Sigmoid colon (tissue), 7 donors: Measurements from ENCODE around the gene TSHZ1. TPM values are rescaled to one million over a fixed set of nuclear protein-coding genes. Genes with fewer than 3 reads are reported as not detected.
A peak's percentile ranks its signal among the peaks of the same experiment; 100 is the strongest.

Source experiments
- DNase-seq: peaks from one replicate; pipeline ENCODE4 v3.0.0-alpha.2; 2019
- H3K27ac ChIP-seq, 4 donors: fragments of 200-600 bp; sonication (generic); one replicate each; pipeline ENCODE4 v1.5.1; 2016 to 2019; ENCODE audit warnings: mild to moderate bottlenecking in 1 of 4
- H3K27me3 ChIP-seq, 3 donors: fragments of 200-600 bp; sonication (generic); one replicate each; pipeline ENCODE4 v1.5.1; 2019; ENCODE audit warnings: mild to moderate bottlenecking in 1 of 3
- H3K36me3 ChIP-seq, 4 donors: fragments of 200-600 bp; sonication (generic); one replicate each; pipeline ENCODE4 v1.5.1; 2016 to 2019
- H3K4me1 ChIP-seq, 4 donors: fragments of 200-600 bp; sonication (generic); one replicate each; pipeline ENCODE4 v1.5.1; 2017 to 2019
- H3K4me3 ChIP-seq, 4 donors: fragments of 200-600 bp; sonication (generic); one replicate each; pipeline ENCODE4 v1.5.1; 2017 to 2019; ENCODE audit warnings: mild to moderate bottlenecking in 2 of 4, moderate library complexity in 1 of 4
- H3K9me3 ChIP-seq, 4 donors: fragments of 200-600 bp in 3 of 4; sonication (generic) in 3 of 4; one replicate each; pipeline versions ENCODE4 v1.5.1 to v1.6.1; 2013 to 2019
- CTCF ChIP-seq, 4 experiments: fragments of 450-650 bp in 3 of 4; fragments of 200-600 bp in 1 of 4; IDR thresholded peaks; one replicate each; pipeline ENCODE4 v1.5.1; 2016 to 2019; ENCODE audit warnings: antibody characterized with exemption in 4 of 4, mild to moderate bottlenecking in 3 of 4, moderate library complexity in 2 of 4
- EP300 ChIP-seq, 4 donors: sonication (generic); formaldehyde crosslinking; IDR thresholded peaks; one replicate each; pipeline ENCODE4 v1.6.1; 2017; ENCODE audit warnings: antibody characterized with exemption in 4 of 4
- POLR2A ChIP-seq, 2 donors: fragments of 450-650 bp; IDR thresholded peaks; one replicate each; pipeline ENCODE4 v1.6.1; 2016; ENCODE audit warnings: antibody characterized with exemption in 2 of 2, mild to moderate bottlenecking in 2 of 2, moderate library complexity in 2 of 2
- POLR2AphosphoS5 ChIP-seq, 4 donors: sonication (generic); formaldehyde crosslinking; IDR thresholded peaks; one replicate each; pipeline ENCODE4 v1.6.1; 2017; ENCODE audit warnings: antibody characterized with exemption in 4 of 4
- WGBS, 2 donors: extraction: QIAGEN DNeasy Blood & Tissue Kit; methylation state at CpG; one replicate each; pipeline ENCODE4 v1.1.7; 2013; 5-methylcytosine and 5-hydroxymethylcytosine counted together
- intact Hi-C: fragments of 100-400 bp; cut with DNase I; formaldehyde crosslinking; loops from one replicate; pipeline ENCODE4 v1.15.1; 2023
- polyA plus RNA-seq, 3 donors: library from polyadenylated mRNA; stranded (reverse); fragments of 200-250 nt; gene quantifications; one replicate each; pipeline ENCODE4 v1.2.3, GENCODE V29; 2013
- total RNA-seq, 4 donors: library from RNA; depleted of rRNA; stranded (reverse); fragments of >200 nt; gene quantifications; one replicate each; pipeline ENCODE4 v1.1.0, GENCODE V29; 2016
- donor health status: healthy with polysubstance abuse.
- donor health status: Bipolar disorder and iron deficiency.
- donor health status: healthy.

Gene TSHZ1
- total and polyA plus RNA-seq, 7 donors: 7.8 to 29.4 (median 23.0) TPM

DNA sequence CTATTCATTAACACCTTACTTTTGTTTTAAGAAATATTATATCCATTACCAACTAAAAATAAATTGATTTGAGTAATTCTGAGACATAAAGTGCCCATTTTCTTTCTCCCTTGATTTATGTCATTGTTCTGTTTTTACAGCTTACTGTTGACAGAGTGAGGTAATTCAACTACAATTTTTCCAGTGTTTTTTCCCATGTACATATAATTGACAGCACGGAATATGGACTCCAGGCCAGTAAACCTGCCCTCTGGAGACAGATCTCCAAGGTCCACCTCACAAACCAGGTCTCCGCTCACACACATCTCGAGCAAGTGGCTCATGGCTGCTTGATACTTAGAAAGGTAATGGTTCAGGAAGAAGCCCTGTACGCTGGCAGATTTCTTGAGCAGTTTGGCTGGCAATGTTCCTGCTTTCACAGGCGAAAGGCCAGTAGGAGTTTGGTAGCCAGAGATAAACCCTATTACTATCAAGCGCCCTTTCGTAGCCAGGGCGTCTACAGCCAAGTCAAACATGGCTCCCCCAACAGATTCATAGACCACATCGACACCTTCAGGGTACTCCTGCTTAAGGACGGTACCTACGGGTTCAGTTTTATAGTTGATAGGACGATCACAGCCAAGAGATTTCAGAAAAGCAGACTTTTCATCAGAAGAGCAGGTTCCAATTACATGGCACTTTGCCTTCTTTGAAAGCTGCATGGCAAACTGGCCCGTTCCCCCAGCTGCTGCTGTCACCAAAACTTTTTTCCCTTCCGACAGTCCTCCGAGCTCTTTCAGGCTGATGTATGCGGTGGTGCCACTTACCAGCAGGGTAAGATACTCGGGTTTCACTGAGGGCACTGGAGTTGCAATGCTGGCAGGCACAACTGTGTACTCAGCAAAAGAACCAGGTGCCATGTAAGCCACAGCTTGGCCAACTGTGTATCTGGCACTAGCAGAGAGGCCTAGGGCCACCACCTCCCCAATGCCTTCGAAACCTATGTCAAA, 9.0 kb upstream of the TSHZ1 start:
- peaks cover 0 to 93% (median 75%) of the 10 kb centered on the region in 4 donors for H3K4me1 ChIP-seq
- intact Hi-C loops: loop anchor here (5.0 to 10.0 kb wide), 4 partner anchors 276 to 1066 kb away; no protein-coding TSS in a partner anchor
- DNase-seq: no peak
- peaks cover 0 to 17% (median 2%) of the 10 kb centered on the region in 4 donors for H3K36me3 ChIP-seq
- 62 to 89% methylated on average over 18 of the region's 18 CpGs for WGBS, 2 donors
- H3K9me3 ChIP-seq: no peaks in the 10 kb centered on the region
- no peaks in the 10 kb centered on the region for H3K27me3 ChIP-seq
- no peak overlapping the region for H3K4me3 ChIP-seq
- no peak for TF ChIP-seq CTCF (IDR thresholded peaks at IDR 0.05)
- TF ChIP-seq EP300 (IDR thresholded peaks at IDR 0.05): no peak
- no peak for TF ChIP-seq POLR2AphosphoS5 (IDR thresholded peaks at IDR 0.05)
- no peak for TF ChIP-seq POLR2A (IDR thresholded peaks at IDR 0.05)
- peak overlapping the region; percentile 98 to 99 (median 98) for H3K27ac ChIP-seq

DNA sequence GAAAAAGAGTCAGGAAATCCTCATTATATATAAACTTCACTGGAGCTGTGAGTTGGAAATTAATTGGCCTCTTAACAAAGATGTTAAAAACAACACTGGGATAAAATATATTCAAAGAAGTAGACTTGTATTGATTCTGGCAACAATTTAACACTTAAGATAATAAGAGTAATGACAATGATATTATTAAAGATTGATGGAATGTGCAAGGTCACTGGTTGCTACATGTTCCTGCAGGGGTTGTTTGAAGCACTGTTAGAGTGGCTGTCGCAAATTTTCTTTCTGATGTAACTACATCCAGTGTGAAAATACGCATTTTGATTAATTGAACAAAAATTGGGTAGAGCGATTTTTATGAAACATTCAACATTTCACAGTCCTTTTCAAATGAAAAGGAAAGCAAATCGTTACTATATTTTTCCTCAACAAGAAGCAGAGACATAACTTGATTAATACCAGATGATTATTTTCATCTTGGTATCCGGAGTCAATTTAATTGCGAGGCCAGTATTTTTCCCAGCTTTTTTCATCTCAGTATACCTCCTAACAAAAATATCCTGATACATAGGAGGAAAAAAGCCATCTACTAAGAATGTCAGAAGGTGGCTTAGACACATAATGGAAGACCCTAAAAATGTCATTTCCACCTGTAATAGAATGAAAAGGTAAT, 7.8 kb upstream of the TSHZ1 start:
- H3K36me3 ChIP-seq: peaks cover 0 to 17% (median 2%) of the 10 kb centered on the region in 4 donors
- WGBS, 2 donors: 92 to 95% methylated on average over 6 of the region's 6 CpGs
- peaks cover 0 to 86% (median 75%) of the 10 kb centered on the region in 4 donors for H3K4me1 ChIP-seq
- no peak for DNase-seq
- peak overlapping the region; percentile 98 to 99 (median 98) for H3K27ac ChIP-seq
- H3K4me3 ChIP-seq: peak overlapping the region in 3 of 4 donors; percentile 72 to 100 (median 87)
- intact Hi-C loops: loop anchor here (5.0 to 10.0 kb wide), 4 partner anchors 274 to 1064 kb away; no protein-coding TSS in a partner anchor
- no peaks in the 10 kb centered on the region for H3K9me3 ChIP-seq
- no peak for TF ChIP-seq CTCF (IDR thresholded peaks at IDR 0.05)
- no peak for TF ChIP-seq EP300 (IDR thresholded peaks at IDR 0.05)
- no peak for TF ChIP-seq POLR2A (IDR thresholded peaks at IDR 0.05)
- TF ChIP-seq POLR2AphosphoS5 (IDR thresholded peaks at IDR 0.05): no peak
- H3K27me3 ChIP-seq: no peaks in the 10 kb centered on the region

DNA sequence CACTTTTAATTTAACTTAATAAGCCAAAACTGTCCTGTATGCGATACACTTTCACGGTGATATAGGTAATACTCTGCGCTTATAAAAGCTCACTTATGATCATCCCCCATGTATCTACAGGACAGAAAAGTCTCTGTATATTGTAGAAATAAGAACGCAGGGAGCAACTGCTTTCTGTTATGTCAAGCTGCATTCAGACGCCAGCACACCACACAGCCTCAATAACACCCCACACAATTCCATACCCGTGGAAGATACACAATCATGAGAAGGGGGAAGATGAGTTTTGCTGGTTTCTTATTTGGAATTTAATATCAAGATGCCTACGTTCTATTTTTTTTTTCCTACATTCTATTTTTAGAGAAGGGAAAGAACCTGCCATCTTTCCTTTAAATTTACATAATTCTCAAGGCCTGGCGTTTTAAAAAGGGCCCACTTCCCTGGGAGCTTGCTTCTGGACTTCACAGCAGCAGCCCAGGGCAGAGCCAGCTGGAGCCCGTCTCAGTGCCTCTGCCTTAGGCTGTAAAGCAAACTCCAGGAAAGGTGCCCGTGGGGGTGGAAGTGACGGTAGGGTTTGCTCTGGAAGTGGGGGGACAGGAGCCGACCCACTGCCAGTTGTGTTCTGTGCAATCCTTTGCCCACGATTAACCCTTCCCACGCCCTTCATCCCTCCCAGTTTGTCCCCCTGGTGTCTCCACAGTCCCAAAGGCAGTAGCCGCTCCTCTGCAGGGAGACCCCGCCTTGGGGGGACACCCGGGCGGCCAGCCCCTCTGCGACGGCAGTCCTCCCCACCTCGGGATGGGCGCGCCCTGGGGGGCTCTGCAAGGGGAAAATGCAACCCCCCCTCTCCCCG, 7.0 kb upstream of the TSHZ1 start:
- H3K27ac ChIP-seq: peak overlapping the region; percentile 98 to 99 (median 98)
- peaks cover 0 to 78% (median 67%) of the 10 kb centered on the region in 4 donors for H3K4me1 ChIP-seq
- WGBS, 2 donors: 61 to 71% methylated on average over 24 of the region's 24 CpGs
- H3K4me3 ChIP-seq: peak overlapping the region; percentile 44 to 100 (median 80)
- TF ChIP-seq EP300 (IDR thresholded peaks at IDR 0.05) (no peak), POLR2AphosphoS5 (IDR thresholded peaks at IDR 0.05) (peak in 1 of 4 donors; percentile 67), CTCF (IDR thresholded peaks at IDR 0.05) (no peak), POLR2A (IDR thresholded peaks at IDR 0.05) (no peak)
- H3K27me3 ChIP-seq: no peaks in the 10 kb centered on the region
- no peaks in the 10 kb centered on the region for H3K9me3 ChIP-seq
- H3K36me3 ChIP-seq: peaks cover 0 to 17% (median 2%) of the 10 kb centered on the region in 4 donors
- intact Hi-C loops: loop anchor here (5.0 to 10.0 kb wide), 4 partner anchors 274 to 1064 kb away; no protein-coding TSS in a partner anchor
- DNase-seq: no peak

DNA sequence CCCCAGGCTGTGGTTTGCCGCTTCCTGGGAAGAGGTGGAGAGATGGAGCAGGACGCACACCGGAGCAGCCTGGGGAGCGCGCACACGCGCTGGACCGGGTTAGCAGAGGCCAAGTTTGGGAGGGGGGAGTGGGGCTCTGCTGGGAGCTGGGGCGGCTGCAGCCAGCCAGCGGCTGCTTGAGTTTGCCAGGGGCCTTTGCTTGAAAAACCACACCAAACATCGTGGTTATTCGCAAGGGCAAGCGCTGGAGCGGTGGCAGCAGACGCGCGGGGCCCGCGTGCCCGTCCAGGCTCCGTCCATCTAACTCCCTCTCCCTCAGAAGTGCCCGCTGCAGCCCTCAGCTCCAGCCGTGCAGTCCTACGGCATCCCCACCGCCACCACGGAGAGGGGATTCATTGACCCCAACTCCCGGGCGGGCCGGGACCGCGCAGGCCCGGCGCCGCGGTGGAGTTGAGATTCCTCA, 6.3 kb upstream of the TSHZ1 start:
- peak overlapping the region; percentile 98 to 99 (median 98) for H3K27ac ChIP-seq
- TF ChIP-seq POLR2AphosphoS5 (IDR thresholded peaks at IDR 0.05) (no peak), EP300 (IDR thresholded peaks at IDR 0.05) (no peak), POLR2A (IDR thresholded peaks at IDR 0.05) (no peak), CTCF (IDR thresholded peaks at IDR 0.05) (no peak)
- no peak for DNase-seq
- H3K4me1 ChIP-seq: peaks cover 0 to 72% (median 62%) of the 10 kb centered on the region in 4 donors
- peaks cover 0 to 17% (median 2%) of the 10 kb centered on the region in 4 donors for H3K36me3 ChIP-seq
- intact Hi-C loops: loop anchor here (5.0 to 10.0 kb wide), 4 partner anchors 273 to 1063 kb away; no protein-coding TSS in a partner anchor
- H3K9me3 ChIP-seq: no peaks in the 10 kb centered on the region
- 21 to 44% methylated on average over 35 of the region's 35 CpGs for WGBS, 2 donors
- H3K27me3 ChIP-seq: no peaks in the 10 kb centered on the region
- H3K4me3 ChIP-seq: peak overlapping the region; percentile 44 to 100 (median 80)
